Neural progenitor cell (in vitro differentiated cells): Measurements from ENCODE around the gene CEP57L1. TPM values are rescaled to one million over a fixed set of nuclear protein-coding genes. Genes with fewer than 3 reads are reported as not detected.

Experiments used
- DNase-seq: peaks from one replicate; pipeline ENCODE4 v3.0.0-alpha.2; 2016; ENCODE audit warnings: low spot score
- H2AFZ ChIP-seq: fragments of 200-600 bp; sonication (generic); replicated peaks from 2 replicates; pipeline ENCODE4 v1.6.1; 2016; ENCODE audit warnings: antibody characterized with exemption
- H3F3A ChIP-seq: fragments of 200-600 bp; sonication (generic); 2 replicates; pipeline ENCODE4 v1.6.1; 2016; ENCODE audit warnings: antibody characterized with exemption, low read depth
- H3K27ac ChIP-seq: fragments of 200-600 bp; sonication (generic); 2 replicates; pipeline ENCODE4 v1.5.1; 2016; ENCODE audit warnings: mild to moderate bottlenecking
- H3K27me3 ChIP-seq: fragments of 200-600 bp; sonication (generic); 2 replicates; pipeline ENCODE4 v1.6.1; 2016; ENCODE audit warnings: mild to moderate bottlenecking, moderate library complexity
- H3K36me3 ChIP-seq: fragments of 200-600 bp; sonication (generic); 2 replicates; pipeline ENCODE4 v1.5.1; 2016
- H3K4me1 ChIP-seq: fragments of 200-600 bp; sonication (generic); 2 replicates; pipeline ENCODE4 v1.6.1; 2016; ENCODE audit warnings: mixed run types
- H3K4me2 ChIP-seq: fragments of 200-600 bp; sonication (generic); 2 replicates; pipeline ENCODE4 v1.6.1; 2016
- H3K4me3 ChIP-seq: fragments of 200-600 bp; sonication (generic); 2 replicates; pipeline ENCODE4 v1.5.1; 2016
- H3K79me2 ChIP-seq: fragments of 200-600 bp; sonication (generic); 2 replicates; pipeline ENCODE4 v1.6.1; 2016; ENCODE audit warnings: low read depth
- H3K9ac ChIP-seq: fragments of 200-600 bp; sonication (generic); 2 replicates; pipeline ENCODE4 v1.6.1; 2016
- H3K9me3 ChIP-seq: fragments of 200-600 bp; sonication (generic); 2 replicates; pipeline ENCODE4 v1.5.1; 2016; ENCODE audit warnings: low read depth
- H4K20me1 ChIP-seq: fragments of 200-600 bp; sonication (generic); 2 replicates; pipeline ENCODE4 v1.6.1; 2016; ENCODE audit warnings: low read depth
- H3K27ac Mint-ChIP-seq: 3 replicates; pipeline ENCODE4 v1.8.0; 2021; ENCODE audit warnings: mixed read lengths
- H3K27me3 Mint-ChIP-seq: 2 replicates; pipeline ENCODE4 v1.8.0; 2022; ENCODE audit warnings: low read depth, mild to moderate bottlenecking, inconsistent platforms, moderate library complexity, mixed read lengths; ENCODE audit not compliant: insufficient read depth
- H3K36me3 Mint-ChIP-seq: 3 replicates; pipeline ENCODE4 v1.8.0; 2021; ENCODE audit warnings: mixed read lengths
- H3K4me1 Mint-ChIP-seq: 3 replicates; pipeline ENCODE4 v1.8.0; 2021; ENCODE audit warnings: mixed read lengths
- H3K4me3 Mint-ChIP-seq: 3 replicates; pipeline ENCODE4 v1.8.0; 2021; ENCODE audit warnings: mild to moderate bottlenecking, moderate library complexity, mixed read lengths
- H3K9me3 Mint-ChIP-seq: 3 replicates; pipeline ENCODE4 v1.8.0; 2020; ENCODE audit warnings: mixed read lengths
- CTCF ChIP-seq: fragments of 200-600 bp; sonication (generic); IDR thresholded peaks from 2 replicates; pipeline ENCODE4 v1.5.1; 2017; ENCODE audit warnings: antibody characterized with exemption, mild to moderate bottlenecking
- EZH2 ChIP-seq: fragments of 200-600 bp; sonication (generic); IDR thresholded peaks from 2 replicates; pipeline ENCODE4 v1.6.1; 2017; ENCODE audit warnings: antibody characterized with exemption, mild to moderate bottlenecking, moderate library complexity
- EZH2phosphoT487 ChIP-seq: fragments of 200-600 bp; sonication (generic); IDR thresholded peaks from 2 replicates; pipeline ENCODE4 v1.6.1; 2017; ENCODE audit warnings: antibody characterized with exemption
- total RNA-seq: library from RNA; depleted of rRNA; stranded (reverse); fragments of >200 nt; gene quantifications from 2 replicates; pipeline ENCODE4 v1.2.3, GENCODE V29; 2015; ENCODE audit warnings: low replicate concordance

Gene CEP57L1
- total RNA-seq, 1 donor from 2014 or later, result 68.0 TPM

DNA sequence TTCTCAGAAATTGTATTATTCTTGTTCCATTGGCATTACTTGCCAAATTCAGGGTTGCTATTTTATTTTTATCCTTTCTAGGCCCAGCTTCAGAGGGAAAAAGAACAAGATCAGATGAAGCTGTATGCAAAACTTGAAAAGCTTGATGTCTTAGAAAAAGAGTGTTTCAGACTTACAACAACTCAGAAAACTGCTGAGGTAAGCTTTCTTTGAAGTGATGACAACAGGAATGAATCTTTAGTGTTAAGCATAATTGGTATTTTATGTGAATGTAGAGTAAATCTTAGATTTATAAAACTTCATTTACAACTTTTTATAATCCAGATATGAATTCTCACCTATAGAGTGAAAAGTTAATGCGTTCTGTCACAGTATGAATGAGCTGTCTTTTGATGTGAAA, 58.4 kb downstream of the CEP57L1 start:
- H4K20me1 ChIP-seq, result no peaks in the 10 kb centered on the region
- H3K4me2 ChIP-seq, result no peak overlapping the region
- H3K4me1 Mint-ChIP-seq, result no peaks in the 10 kb centered on the region
- no peak overlapping the region for H3K4me3 Mint-ChIP-seq
- no peak overlapping the region for H3K4me3 ChIP-seq
- no peak for DNase-seq
- TF ChIP-seq EZH2 (no peak), CTCF (no peak), EZH2phosphoT487 (no peak)
- H3K27me3 ChIP-seq, result no peaks in the 10 kb centered on the region
- H3K9me3 ChIP-seq, result no peaks in the 10 kb centered on the region
- no peaks in the 10 kb centered on the region for H3K79me2 ChIP-seq
- no peak overlapping the region for H3K27ac Mint-ChIP-seq
- H3K27ac ChIP-seq, result no peak overlapping the region
- H3F3A ChIP-seq, result no peaks in the 10 kb centered on the region
- H3K4me1 ChIP-seq, result no peaks in the 10 kb centered on the region
- peaks cover 6% of the 10 kb centered on the region for H3K9me3 Mint-ChIP-seq
- H2AFZ ChIP-seq, result no peak overlapping the region
- H3K36me3 Mint-ChIP-seq, result peaks cover 25% of the 10 kb centered on the region
- no peaks in the 10 kb centered on the region for H3K27me3 Mint-ChIP-seq
- no peak overlapping the region for H3K9ac ChIP-seq
- peaks cover 11% of the 10 kb centered on the region for H3K36me3 ChIP-seq

- no peak overlapping the region for H3K4me3 ChIP-seq
- H3K4me3 Mint-ChIP-seq, result no peak overlapping the region
- no peak overlapping the region for H2AFZ ChIP-seq
- no peak overlapping the region for H3K4me2 ChIP-seq
- no peaks in the 10 kb centered on the region for H3K9me3 ChIP-seq
- H3K27ac ChIP-seq, result no peak overlapping the region
- H3K27ac Mint-ChIP-seq, result no peak overlapping the region
- H3K9me3 Mint-ChIP-seq, result no peaks in the 10 kb centered on the region
- peaks cover 8% of the 10 kb centered on the region for H3K4me1 Mint-ChIP-seq
- H3K27me3 Mint-ChIP-seq, result no peaks in the 10 kb centered on the region
- H3K4me1 ChIP-seq, result peaks cover 8% of the 10 kb centered on the region
- H3K79me2 ChIP-seq, result no peaks in the 10 kb centered on the region
- H3K36me3 Mint-ChIP-seq, result no peaks in the 10 kb centered on the region
- no peak overlapping the region for H3K9ac ChIP-seq
- no peaks in the 10 kb centered on the region for H3F3A ChIP-seq
- H3K36me3 ChIP-seq, result no peaks in the 10 kb centered on the region
- TF ChIP-seq EZH2phosphoT487 (no peak), EZH2 (no peak), CTCF (no peak)
- DNase-seq, result no peak
- no peaks in the 10 kb centered on the region for H3K27me3 ChIP-seq
- no peaks in the 10 kb centered on the region for H4K20me1 ChIP-seq
These were observed 69.0 kb downstream of the CEP57L1 start for GRCh38 chr6:109164331-109164730.

DNA sequence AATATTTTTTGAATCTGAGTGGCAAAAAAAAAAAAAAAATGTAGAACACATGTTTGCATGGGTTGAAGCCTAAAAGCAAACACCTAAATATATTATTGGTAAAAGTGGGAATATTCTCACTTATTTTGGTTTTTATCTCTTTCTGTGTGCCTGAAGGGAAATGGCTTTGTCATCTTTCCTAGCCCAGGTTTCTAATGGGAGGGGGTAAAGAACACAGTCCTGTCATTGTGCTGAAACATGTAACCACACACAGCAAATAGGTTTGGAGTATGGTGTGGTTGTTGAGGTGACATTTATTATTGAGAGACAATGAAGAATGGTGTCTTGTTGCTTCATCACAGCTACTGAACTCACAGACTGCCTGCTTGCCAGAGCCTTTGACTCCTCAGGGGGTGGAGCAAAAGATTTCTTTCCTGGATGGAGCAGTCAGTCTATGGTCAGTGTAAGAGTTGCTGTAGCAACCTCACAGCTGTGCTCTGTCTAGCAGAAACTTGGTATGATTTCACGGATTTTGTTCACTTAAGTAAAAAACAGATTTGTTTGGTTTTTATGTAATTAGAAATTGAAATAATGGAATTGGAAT, 70.2 kb downstream of the CEP57L1 start:
- Histone ChIP-seq H3K4me2 (no peak overlapping the region), H4K20me1 (no peaks in the 10 kb centered on the region), H3K79me2 (no peaks in the 10 kb centered on the region), H3K27ac (no peak overlapping the region), H3K4me1 (peaks cover 8% of the 10 kb centered on the region), H2AFZ (no peak overlapping the region), H3K9me3 (no peaks in the 10 kb centered on the region), H3K27me3 (no peaks in the 10 kb centered on the region), H3F3A (no peaks in the 10 kb centered on the region), H3K9ac (no peak overlapping the region), H3K4me3 (no peak overlapping the region), H3K36me3 (no peaks in the 10 kb centered on the region)
- DNase-seq, result peak; percentile 39
- no peaks in the 10 kb centered on the region for H3K9me3 Mint-ChIP-seq
- TF ChIP-seq EZH2, result no peak
- TF ChIP-seq EZH2phosphoT487, result no peak
- no peak overlapping the region for H3K27ac Mint-ChIP-seq
- no peak overlapping the region for H3K4me3 Mint-ChIP-seq
- H3K27me3 Mint-ChIP-seq, result no peaks in the 10 kb centered on the region
- peaks cover 8% of the 10 kb centered on the region for H3K4me1 Mint-ChIP-seq
- H3K36me3 Mint-ChIP-seq, result no peaks in the 10 kb centered on the region

GRCh38 chr6:109166673-109167072, 71.4 kb downstream of the CEP57L1 start:
- no peak for TF ChIP-seq CTCF
- TF ChIP-seq EZH2phosphoT487, result no peak
- no peak for TF ChIP-seq EZH2
- H3F3A ChIP-seq, result no peaks in the 10 kb centered on the region
- H3K27ac Mint-ChIP-seq, result no peak overlapping the region
- no peaks in the 10 kb centered on the region for H3K9me3 ChIP-seq
- H3K27me3 ChIP-seq, result no peaks in the 10 kb centered on the region
- no peak for DNase-seq
- H3K27ac ChIP-seq, result no peak overlapping the region
- no peak overlapping the region for H3K9ac ChIP-seq
- H2AFZ ChIP-seq, result no peak overlapping the region
- H3K4me3 ChIP-seq, result no peak overlapping the region
- H3K4me1 ChIP-seq, result peaks cover 8% of the 10 kb centered on the region
- no peak overlapping the region for H3K4me3 Mint-ChIP-seq
- H3K4me1 Mint-ChIP-seq, result peaks cover 8% of the 10 kb centered on the region
- no peak overlapping the region for H3K4me2 ChIP-seq
- no peaks in the 10 kb centered on the region for H3K27me3 Mint-ChIP-seq
- H3K9me3 Mint-ChIP-seq, result no peaks in the 10 kb centered on the region
- no peaks in the 10 kb centered on the region for H3K79me2 ChIP-seq
- H3K36me3 Mint-ChIP-seq, result no peaks in the 10 kb centered on the region
- no peaks in the 10 kb centered on the region for H3K36me3 ChIP-seq
- H4K20me1 ChIP-seq, result no peaks in the 10 kb centered on the region
